K562 (cell line): ENCODE results near the gene CD164L2. TPM values are rescaled to one million over a fixed set of nuclear protein-coding genes. Genes with fewer than 3 reads are reported as not detected.

Experiments used
- CBX3 ChIP-seq, 2 experiments: IDR thresholded peaks; 1 replicate in 1 of 2; 2 replicates in 1 of 2; pipeline ENCODE4 v1.6.1; 2012; ENCODE audit warnings: inconsistent platforms in 2 of 2, low read length in 2 of 2, borderline replicate concordance in 1 of 2, control low read depth in 1 of 2
- EGR1 ChIP-seq: fragments of 450-650 bp; conservative IDR thresholded peaks from 2 replicates; pipeline ENCODE4 v1.6.1; 2017; ENCODE audit warnings: mild to moderate bottlenecking
- NFXL1 ChIP-seq: fragments of 450-650 bp; formaldehyde crosslinking; IDR thresholded peaks from 2 replicates; pipeline ENCODE4 v1.4.0; 2021; ENCODE audit warnings: mild to moderate bottlenecking
- NR2C1 ChIP-seq, 2 experiments: fragments of 450-650 bp; IDR thresholded peaks; 2 replicates each; pipeline ENCODE4 v1.6.1; 2017; ENCODE audit warnings: mild to moderate bottlenecking in 2 of 2, antibody characterized with exemption in 1 of 2, inconsistent platforms in 1 of 2, missing compliant biosample characterization in 1 of 2, missing genetic modification characterization in 1 of 2
- OTX1 ChIP-seq: fragments of 450-650 bp; formaldehyde crosslinking; IDR thresholded peaks from 2 replicates; pipeline ENCODE4 v1.4.0; 2022; ENCODE audit warnings: mild to moderate bottlenecking
- SAP30 ChIP-seq: fragments of 200-600 bp; sonication (generic); IDR thresholded peaks from 2 replicates; pipeline ENCODE4 v1.6.1; 2012; ENCODE audit warnings: borderline replicate concordance, low read depth, mild to moderate bottlenecking, moderate library complexity, low read length, control low read depth, inconsistent platforms; ENCODE audit not compliant: insufficient read depth, poor library complexity, severe bottlenecking
- ZNF184 ChIP-seq: sonication (generic); formaldehyde crosslinking; IDR thresholded peaks from 2 replicates; pipeline ENCODE4 v1.5.0; 2020; ENCODE audit warnings: missing genetic modification reagents
- polyA plus RNA-seq, 8 experiments: library from polyadenylated mRNA; depleted of rRNA in 4 of 8; stranded (reverse) in 5 of 8; unstranded in 3 of 8; fragments of >200 nt; fragmentation: Nextera tagmentation in 2 of 8; fragmentation: Illumina TruSeq in 1 of 8; extraction: Ambion mirVana in 2 of 8; extraction: Trizol in 1 of 8; gene quantifications; 2 replicates each; pipeline versions ENCODE4 v1.2.1 to v1.2.3, GENCODE V29; 2011 to 2014; ENCODE audit warnings: inconsistent platforms in 1 of 8, missing spikeins in 1 of 8
- total RNA-seq, 7 experiments: library from RNA; depleted of rRNA in 6 of 7; stranded (reverse); fragments of >200 nt in 6 of 7; fragmentation: Illumina TruSeq in 2 of 7; extraction: Trizol in 2 of 7; gene quantifications; 2 replicates each; pipeline versions ENCODE4 v1.2.1 to v1.2.3, GENCODE V29; 2011 to 2021; ENCODE audit warnings: low replicate concordance in 1 of 7
- TF ChIP-seq, protein P1 (sequence below): fragments of 250-450 bp; sonication (Bioruptor Pico); IDR thresholded peaks from 2 replicates; pipeline ENCODE4 v1.5.0; 2021
- TF ChIP-seq, protein P2 (sequence below), 2 experiments: fragments of 450-650 bp; formaldehyde crosslinking in 1 of 2; IDR thresholded peaks; 2 replicates each; pipeline versions ENCODE4 v1.4.0 to v1.6.1; 2014 to 2020; ENCODE audit warnings: mild to moderate bottlenecking in 2 of 2, borderline replicate concordance in 1 of 2, low read depth in 1 of 2
- TF ChIP-seq, protein P3 (sequence below), 2 experiments: IDR thresholded peaks; 2 replicates each; pipeline ENCODE4 v1.6.1; 2012; ENCODE audit warnings: improper control_type of control experiment in 2 of 2, low read depth in 2 of 2, low read length in 2 of 2, borderline replicate concordance in 1 of 2
- TF ChIP-seq, protein P4 (sequence below): sonication (generic); formaldehyde crosslinking; IDR thresholded peaks from 2 replicates; pipeline ENCODE4 v1.8.1; 2023; ENCODE audit warnings: mild to moderate bottlenecking, missing genetic modification reagents

CD164L2 gene
- total and polyA plus RNA-seq, 9 of the 15 experiments (the other 6 are each of a cell fraction or from before 2014, with no cell fraction given), result 0.08 to 0.92 (median 0.38) TPM; not detected in 1

DNA sequence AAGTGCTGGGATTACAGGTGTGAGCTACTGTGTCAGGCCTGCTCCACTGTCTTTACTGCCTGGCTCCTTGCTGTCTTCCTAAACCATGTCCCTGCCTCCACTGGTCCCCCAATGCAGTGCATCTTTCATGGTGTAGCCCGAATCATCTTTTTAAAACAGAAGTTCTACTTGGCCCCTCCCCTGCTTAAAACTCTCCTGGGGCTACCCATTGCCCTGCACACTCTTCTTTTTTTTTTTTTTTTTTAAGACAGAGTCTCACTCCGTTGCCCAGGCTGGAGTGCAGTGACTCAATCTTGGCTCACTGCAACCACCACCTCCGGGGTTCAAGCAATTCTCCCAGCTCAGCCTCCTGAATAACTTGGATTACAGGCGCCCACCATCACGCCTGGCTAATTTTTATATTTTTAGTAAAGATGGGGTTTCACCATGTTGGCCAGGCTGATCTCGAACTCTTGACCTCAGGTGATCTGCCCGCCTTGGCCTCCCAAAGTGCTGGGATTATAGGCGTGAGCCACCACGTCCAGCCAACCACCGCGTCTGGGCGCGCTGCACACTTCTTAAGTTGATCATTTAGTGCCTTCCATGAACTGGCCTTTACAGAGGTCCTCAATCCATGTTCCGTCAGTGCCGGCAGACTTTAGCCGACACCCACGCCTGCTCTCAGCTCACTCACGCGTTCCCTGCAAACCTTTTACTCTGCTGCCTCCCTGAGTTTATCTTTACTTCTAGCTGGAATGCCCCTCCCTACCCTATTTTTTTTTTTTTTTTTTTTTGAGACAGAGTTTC lies 10.9 kb downstream of the CD164L2 start (continued):
- TF ChIP-seq, protein P1, sequence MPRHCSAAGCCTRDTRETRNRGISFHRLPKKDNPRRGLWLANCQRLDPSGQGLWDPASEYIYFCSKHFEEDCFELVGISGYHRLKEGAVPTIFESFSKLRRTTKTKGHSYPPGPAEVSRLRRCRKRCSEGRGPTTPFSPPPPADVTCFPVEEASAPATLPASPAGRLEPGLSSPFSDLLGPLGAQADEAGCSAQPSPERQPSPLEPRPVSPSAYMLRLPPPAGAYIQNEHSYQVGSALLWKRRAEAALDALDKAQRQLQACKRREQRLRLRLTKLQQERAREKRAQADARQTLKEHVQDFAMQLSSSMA (CRISPR knock-in tag), result no peak
- TF ChIP-seq, protein P2, sequence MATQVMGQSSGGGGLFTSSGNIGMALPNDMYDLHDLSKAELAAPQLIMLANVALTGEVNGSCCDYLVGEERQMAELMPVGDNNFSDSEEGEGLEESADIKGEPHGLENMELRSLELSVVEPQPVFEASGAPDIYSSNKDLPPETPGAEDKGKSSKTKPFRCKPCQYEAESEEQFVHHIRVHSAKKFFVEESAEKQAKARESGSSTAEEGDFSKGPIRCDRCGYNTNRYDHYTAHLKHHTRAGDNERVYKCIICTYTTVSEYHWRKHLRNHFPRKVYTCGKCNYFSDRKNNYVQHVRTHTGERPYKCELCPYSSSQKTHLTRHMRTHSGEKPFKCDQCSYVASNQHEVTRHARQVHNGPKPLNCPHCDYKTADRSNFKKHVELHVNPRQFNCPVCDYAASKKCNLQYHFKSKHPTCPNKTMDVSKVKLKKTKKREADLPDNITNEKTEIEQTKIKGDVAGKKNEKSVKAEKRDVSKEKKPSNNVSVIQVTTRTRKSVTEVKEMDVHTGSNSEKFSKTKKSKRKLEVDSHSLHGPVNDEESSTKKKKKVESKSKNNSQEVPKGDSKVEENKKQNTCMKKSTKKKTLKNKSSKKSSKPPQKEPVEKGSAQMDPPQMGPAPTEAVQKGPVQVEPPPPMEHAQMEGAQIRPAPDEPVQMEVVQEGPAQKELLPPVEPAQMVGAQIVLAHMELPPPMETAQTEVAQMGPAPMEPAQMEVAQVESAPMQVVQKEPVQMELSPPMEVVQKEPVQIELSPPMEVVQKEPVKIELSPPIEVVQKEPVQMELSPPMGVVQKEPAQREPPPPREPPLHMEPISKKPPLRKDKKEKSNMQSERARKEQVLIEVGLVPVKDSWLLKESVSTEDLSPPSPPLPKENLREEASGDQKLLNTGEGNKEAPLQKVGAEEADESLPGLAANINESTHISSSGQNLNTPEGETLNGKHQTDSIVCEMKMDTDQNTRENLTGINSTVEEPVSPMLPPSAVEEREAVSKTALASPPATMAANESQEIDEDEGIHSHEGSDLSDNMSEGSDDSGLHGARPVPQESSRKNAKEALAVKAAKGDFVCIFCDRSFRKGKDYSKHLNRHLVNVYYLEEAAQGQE (IDR thresholded peaks at IDR 0.05; ENCODE audit: borderline replicate concordance), result peak; percentile 52; the same call in 1 of the 2 replicates
- TF ChIP-seq, protein P2 (CRISPR knock-in tag; IDR thresholded peaks at IDR 0.05; ENCODE audit: low read depth), result no peak
- TF ChIP-seq EGR1, result peak; percentile 91
- no peak for TF ChIP-seq SAP30
- TF ChIP-seq CBX3 (IDR thresholded peaks at IDR 0.05; ENCODE audit: borderline replicate concordance in 1 of 2, low read length in 2 of 2), result no peak
- TF ChIP-seq, protein P3, sequence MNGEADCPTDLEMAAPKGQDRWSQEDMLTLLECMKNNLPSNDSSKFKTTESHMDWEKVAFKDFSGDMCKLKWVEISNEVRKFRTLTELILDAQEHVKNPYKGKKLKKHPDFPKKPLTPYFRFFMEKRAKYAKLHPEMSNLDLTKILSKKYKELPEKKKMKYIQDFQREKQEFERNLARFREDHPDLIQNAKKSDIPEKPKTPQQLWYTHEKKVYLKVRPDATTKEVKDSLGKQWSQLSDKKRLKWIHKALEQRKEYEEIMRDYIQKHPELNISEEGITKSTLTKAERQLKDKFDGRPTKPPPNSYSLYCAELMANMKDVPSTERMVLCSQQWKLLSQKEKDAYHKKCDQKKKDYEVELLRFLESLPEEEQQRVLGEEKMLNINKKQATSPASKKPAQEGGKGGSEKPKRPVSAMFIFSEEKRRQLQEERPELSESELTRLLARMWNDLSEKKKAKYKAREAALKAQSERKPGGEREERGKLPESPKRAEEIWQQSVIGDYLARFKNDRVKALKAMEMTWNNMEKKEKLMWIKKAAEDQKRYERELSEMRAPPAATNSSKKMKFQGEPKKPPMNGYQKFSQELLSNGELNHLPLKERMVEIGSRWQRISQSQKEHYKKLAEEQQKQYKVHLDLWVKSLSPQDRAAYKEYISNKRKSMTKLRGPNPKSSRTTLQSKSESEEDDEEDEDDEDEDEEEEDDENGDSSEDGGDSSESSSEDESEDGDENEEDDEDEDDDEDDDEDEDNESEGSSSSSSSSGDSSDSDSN (IDR thresholded peaks at IDR 0.05; ENCODE audit: borderline replicate concordance in 1 of 2, low read depth in 2 of 2, low read length in 2 of 2), result 0 out of 4 replicates have a peak, but pooled peaks of 1 of the 2 experiments have one; percentile 55
- TF ChIP-seq ZNF184 (CRISPR knock-in tag), result no peak
- TF ChIP-seq, protein P4, sequence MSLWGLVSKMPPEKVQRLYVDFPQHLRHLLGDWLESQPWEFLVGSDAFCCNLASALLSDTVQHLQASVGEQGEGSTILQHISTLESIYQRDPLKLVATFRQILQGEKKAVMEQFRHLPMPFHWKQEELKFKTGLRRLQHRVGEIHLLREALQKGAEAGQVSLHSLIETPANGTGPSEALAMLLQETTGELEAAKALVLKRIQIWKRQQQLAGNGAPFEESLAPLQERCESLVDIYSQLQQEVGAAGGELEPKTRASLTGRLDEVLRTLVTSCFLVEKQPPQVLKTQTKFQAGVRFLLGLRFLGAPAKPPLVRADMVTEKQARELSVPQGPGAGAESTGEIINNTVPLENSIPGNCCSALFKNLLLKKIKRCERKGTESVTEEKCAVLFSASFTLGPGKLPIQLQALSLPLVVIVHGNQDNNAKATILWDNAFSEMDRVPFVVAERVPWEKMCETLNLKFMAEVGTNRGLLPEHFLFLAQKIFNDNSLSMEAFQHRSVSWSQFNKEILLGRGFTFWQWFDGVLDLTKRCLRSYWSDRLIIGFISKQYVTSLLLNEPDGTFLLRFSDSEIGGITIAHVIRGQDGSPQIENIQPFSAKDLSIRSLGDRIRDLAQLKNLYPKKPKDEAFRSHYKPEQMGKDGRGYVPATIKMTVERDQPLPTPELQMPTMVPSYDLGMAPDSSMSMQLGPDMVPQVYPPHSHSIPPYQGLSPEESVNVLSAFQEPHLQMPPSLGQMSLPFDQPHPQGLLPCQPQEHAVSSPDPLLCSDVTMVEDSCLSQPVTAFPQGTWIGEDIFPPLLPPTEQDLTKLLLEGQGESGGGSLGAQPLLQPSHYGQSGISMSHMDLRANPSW, result no peak
- TF ChIP-seq NR2C1 (IDR thresholded peaks at IDR 0.05), result no peak
- TF ChIP-seq NR2C1 (tag; IDR thresholded peaks at IDR 0.05), result no peak
- no peak for TF ChIP-seq OTX1 (CRISPR knock-in tag)
- no peak for TF ChIP-seq NFXL1 (CRISPR knock-in tag)
